Psoas muscle (tissue), 8 donors: ENCODE results near the gene PIK3R2. TPM values are rescaled to one million over a fixed set of nuclear protein-coding genes. Genes with fewer than 3 reads are reported as not detected.
A peak's percentile ranks its signal among the peaks of the same experiment; 100 is the strongest.

ENCODE experiments used
- ATAC-seq, 4 donors: fragments of 200-7000 bp; cut with Tn5 transposase; one replicate each; pipeline ENCODE4 v1.9.1; 2020; ENCODE audit warnings: moderate library complexity in 3 of 4, mild to moderate bottlenecking in 2 of 4
- DNase-seq, 2 donors: peaks; one replicate each; pipeline ENCODE4 v3.0.0-alpha.2; 2020
- H3K27ac ChIP-seq: fragments of 200-600 bp; one replicate; pipeline ENCODE4 v1.8.0; 2022
- H3K27me3 ChIP-seq, 3 donors: fragments of 200-600 bp in 1 of 3; one replicate each; pipeline versions ENCODE4 v1.6.1 to v1.8.0; 2013 to 2022; ENCODE audit warnings: low read length in 2 of 3, mild to moderate bottlenecking in 2 of 3, moderate library complexity in 1 of 3; ENCODE audit not compliant: insufficient read depth in 3 of 3
- H3K36me3 ChIP-seq, 2 donors: fragments of 200-600 bp in 1 of 2; one replicate each; pipeline versions ENCODE4 v1.6.1 to v1.8.0; 2013 to 2022; ENCODE audit warnings: low read depth in 1 of 2, mild to moderate bottlenecking in 1 of 2, moderate library complexity in 1 of 2; ENCODE audit not compliant: insufficient read depth in 1 of 2
- H3K4me1 ChIP-seq: fragments of 200-600 bp; one replicate; pipeline ENCODE4 v1.8.0; 2022
- H3K4me3 ChIP-seq: fragments of 200-600 bp; one replicate; pipeline ENCODE4 v1.8.0; 2022; ENCODE audit warnings: mild to moderate bottlenecking
- H3K9me3 ChIP-seq: fragments of 200-600 bp; one replicate; pipeline ENCODE4 v1.8.0; 2022
- CTCF ChIP-seq: fragments of 200-600 bp; IDR thresholded peaks from one replicate; pipeline ENCODE4 v1.8.0; 2022; ENCODE audit warnings: antibody characterized with exemption
- WGBS, 3 donors: extraction: QIAGEN DNeasy Blood & Tissue Kit; methylation state at CpG; one replicate each; pipeline versions ENCODE4 v1.1.6 to v1.1.7; 2013; 5-methylcytosine and 5-hydroxymethylcytosine counted together
- intact Hi-C, 2 donors: fragments of 100-400 bp; cut with DNase I; formaldehyde crosslinking; loops; one replicate each; pipeline versions ENCODE4 v1.11.0 to v1.14.2; 2022
- polyA plus RNA-seq, 3 donors: library from polyadenylated mRNA; stranded (reverse); fragments of 200-250 nt; gene quantifications; one replicate each; pipeline ENCODE4 v1.2.3, GENCODE V29; 2013
- total RNA-seq, 4 donors: library from RNA; stranded (reverse); fragmentation: NEBNext Ultra II Directional in 2 of 4; extraction: Animal tissue kit (Norgen Biotek cat#: 25700) in 2 of 4; gene quantifications; one replicate each; pipeline versions ENCODE4 v1.2.1 to v1.2.4, GENCODE V29; 2021 to 2023
- donor health status: healthy with polysubstance abuse.
- donor health status: DM: no; HTN: no; CAD: no; lungs with moderate emphysema.
- donor health status: Bipolar disorder and iron deficiency.
- donor health status: healthy.
- donor health status: DM: yes; HTN: yes; CAD: no.
- donor health status: DM: no; HTN: no; CAD: no.
- donor health status: DM: no; HTN: no; CAD: no.
- donor health status: DM: yes; HTN: yes; CAD: no.

PIK3R2 gene
- total and polyA plus RNA-seq, 7 donors: 4.6 to 20.8 (median 8.6) TPM

GRCh38 chr19:18109341-18109732 is 43.6 kb upstream of the PIK3R2 start:
- 58 to 70% (median 65%) methylated on average over 12 of the region's 12 CpGs for WGBS, 3 donors
- peaks cover 8% of the 10 kb centered on the region for H3K4me1 ChIP-seq
- no peaks in the 10 kb centered on the region for H3K36me3 ChIP-seq
- intact Hi-C loops: no loop called here
- no peaks in the 10 kb centered on the region for H3K9me3 ChIP-seq
- H3K27me3 ChIP-seq: peaks cover 0 to 30% (median under 1%) of the 10 kb centered on the region in 3 donors
- H3K27ac ChIP-seq: no peak overlapping the region
- TF ChIP-seq CTCF: no peak
- DNase-seq: no peak
- peak overlapping the region; percentile 76 for H3K4me3 ChIP-seq
- no peak for ATAC-seq

GRCh38 chr19:18109733-18110608 is 43.0 kb upstream of the PIK3R2 start:
- Histone ChIP-seq H3K27ac (no peak overlapping the region), H3K4me3 (peak overlapping the region; percentile 76), H3K27me3 (peaks cover 0 to 30% (median 0%) of the 10 kb centered on the region in 3 donors), H3K36me3 (no peaks in the 10 kb centered on the region), H3K4me1 (peaks cover 8% of the 10 kb centered on the region), H3K9me3 (no peaks in the 10 kb centered on the region)
- no peak for TF ChIP-seq CTCF
- DNase-seq (peak; percentile 62 to 80), ATAC-seq (peak; percentile 42 to 67 (median 52))
- intact Hi-C loops: loop anchor here in 1 of 2 donors (5.0 kb wide), 1 partner anchor 142 kb away; no protein-coding TSS in a partner anchor
- WGBS, 3 donors: 2 to 3% (median 2%) methylated on average over 44 to 92 of the region's 92 CpGs

- ATAC-seq (peak in 3 of 4 donors; percentile 65 to 87 (median 71)), DNase-seq (no peak)
- Histone ChIP-seq H3K36me3 (no peaks in the 10 kb centered on the region), H3K4me1 (peaks cover 8% of the 10 kb centered on the region), H3K4me3 (peak overlapping the region; percentile 76), H3K9me3 (no peaks in the 10 kb centered on the region), H3K27me3 (peaks cover 0 to 23% (median 0%) of the 10 kb centered on the region in 3 donors), H3K27ac (no peak overlapping the region)
- 22 to 31% (median 23%) methylated on average over 22 of the region's 22 CpGs for WGBS, 3 donors
- intact Hi-C loops: loop anchor here in 1 of 2 donors (5.0 kb wide), 1 partner anchor 142 kb away; no protein-coding TSS in a partner anchor
- TF ChIP-seq CTCF: no peak
These were observed 42.2 kb upstream of the PIK3R2 start for GRCh38 chr19:18110609-18111232.

- 32 to 37% (median 36%) methylated on average over 7 to 9 of the region's 9 CpGs for WGBS, 3 donors
- Histone ChIP-seq H3K36me3 (no peaks in the 10 kb centered on the region), H3K4me1 (peaks cover 8% of the 10 kb centered on the region), H3K27ac (no peak overlapping the region), H3K27me3 (peaks cover 0 to 18% (median 0%) of the 10 kb centered on the region in 3 donors), H3K9me3 (no peaks in the 10 kb centered on the region), H3K4me3 (no peak overlapping the region)
- peak; percentile 65 to 77 (median 70) for ATAC-seq
- peak; percentile 87 to 92 for DNase-seq
- TF ChIP-seq CTCF: peak; percentile 86
- intact Hi-C loops: loop anchor here (2.0 to 5.0 kb wide), 3 partner anchors 48 to 140 kb away; no protein-coding TSS in a partner anchor
These were observed 39.9 kb upstream of the PIK3R2 start for GRCh38 chr19:18112989-18113478.
